GM23338 (cell line): Measurements from ENCODE around the gene LRRN4. TPM values are rescaled to one million over a fixed set of nuclear protein-coding genes. Genes with fewer than 3 reads are reported as not detected.

Source experiments
- ATAC-seq: fragments of 200-7000 bp; cut with Tn5 transposase; 3 replicates; pipeline ENCODE4 v1.9.1; 2020
- DNase-seq: peaks from one replicate; pipeline ENCODE4 v3.0.0-alpha.2; 2015; ENCODE audit warnings: low spot score
- H2AFZ ChIP-seq: fragments of 200-600 bp; sonication (generic); 2 replicates; pipeline ENCODE4 v1.8.0; 2016; ENCODE audit warnings: antibody characterized with exemption, mild to moderate bottlenecking, moderate library complexity
- H3F3A ChIP-seq: fragments of 200-600 bp; sonication (generic); replicated peaks from 2 replicates; pipeline ENCODE4 v1.8.0; 2017; ENCODE audit warnings: antibody characterized with exemption, mixed run types, low read depth
- H3K27ac ChIP-seq: fragments of 200-600 bp; sonication (generic); 2 replicates; pipeline ENCODE4 v1.6.1; 2016; ENCODE audit warnings: low read depth
- H3K27me3 ChIP-seq: fragments of 200-600 bp; sonication (generic); 2 replicates; pipeline ENCODE4 v1.8.0; 2016; ENCODE audit warnings: mild to moderate bottlenecking, mixed run types, moderate library complexity; ENCODE audit not compliant: insufficient read depth
- H3K36me3 ChIP-seq: fragments of 200-600 bp; sonication (generic); 2 replicates; pipeline ENCODE4 v1.8.0; 2016; ENCODE audit warnings: mild to moderate bottlenecking; ENCODE audit not compliant: insufficient read depth
- H3K4me1 ChIP-seq: fragments of 200-600 bp; sonication (generic); 2 replicates; pipeline ENCODE4 v1.8.0; 2016; ENCODE audit warnings: mild to moderate bottlenecking, moderate library complexity; ENCODE audit not compliant: insufficient read depth
- H3K4me2 ChIP-seq: fragments of 200-600 bp; sonication (generic); 2 replicates; pipeline ENCODE4 v1.7.1; 2017; ENCODE audit warnings: mixed run types
- H3K4me3 ChIP-seq: fragments of 200-600 bp; sonication (generic); 2 replicates; pipeline ENCODE4 v1.6.1; 2016; ENCODE audit warnings: mixed run types
- H3K79me2 ChIP-seq: fragments of 200-600 bp; sonication (generic); replicated peaks from 2 replicates; pipeline ENCODE4 v1.8.0; 2017; ENCODE audit warnings: mild to moderate bottlenecking; ENCODE audit not compliant: insufficient read depth
- H3K9me2 ChIP-seq: fragments of 200-600 bp; sonication (generic); 2 replicates; pipeline ENCODE4 v1.8.0; 2017; ENCODE audit not compliant: insufficient read depth
- H4K20me1 ChIP-seq: fragments of 200-600 bp; sonication (generic); replicated peaks from 2 replicates; pipeline ENCODE4 v1.8.0; 2017; ENCODE audit warnings: mild to moderate bottlenecking; ENCODE audit not compliant: insufficient read depth
- H3K27ac Mint-ChIP-seq: 2 replicates; pipeline ENCODE4 v1.8.0; 2020; ENCODE audit warnings: inconsistent platforms, mild to moderate bottlenecking, moderate library complexity, mixed read lengths
- H3K27me3 Mint-ChIP-seq: 3 replicates; pipeline ENCODE4 v1.8.0; 2022; ENCODE audit warnings: low read depth, mild to moderate bottlenecking, moderate library complexity, mixed read lengths, inconsistent platforms; ENCODE audit not compliant: insufficient read depth, poor library complexity
- H3K36me3 Mint-ChIP-seq: 3 replicates; pipeline ENCODE4 v1.8.0; 2021; ENCODE audit warnings: low read depth, mild to moderate bottlenecking, inconsistent platforms, moderate library complexity, mixed read lengths
- H3K4me1 Mint-ChIP-seq: 3 replicates; pipeline ENCODE4 v1.8.0; 2020; ENCODE audit warnings: mild to moderate bottlenecking, inconsistent platforms, mixed read lengths
- H3K4me3 Mint-ChIP-seq: 3 replicates; pipeline ENCODE4 v1.8.0; 2021; ENCODE audit warnings: moderate library complexity, mild to moderate bottlenecking, inconsistent platforms, mixed read lengths
- H3K9me3 Mint-ChIP-seq: 3 replicates; pipeline ENCODE4 v1.8.0; 2020; ENCODE audit warnings: moderate library complexity, mild to moderate bottlenecking, inconsistent platforms, mixed read lengths
- CTCF ChIP-seq, 2 experiments: fragments of 200-600 bp in 1 of 2; sonication (generic) in 1 of 2; conservative IDR thresholded peaks; 2 replicates each; pipeline versions ENCODE4 v1.5.1 to v1.6.1; 2016 to 2017; ENCODE audit warnings: antibody characterized with exemption in 2 of 2, low read depth in 2 of 2, mild to moderate bottlenecking in 2 of 2, moderate library complexity in 1 of 2
- EZH2 ChIP-seq: fragments of 200-600 bp; sonication (generic); IDR thresholded peaks from one replicate; pipeline ENCODE4 v1.8.0; 2017; ENCODE audit warnings: antibody characterized with exemption, mild to moderate bottlenecking, low read depth; ENCODE audit not compliant: unreplicated experiment
- ZNF462 ChIP-seq: fragments of 250-450 bp; sonication (Bioruptor Pico); IDR thresholded peaks from 2 replicates; pipeline ENCODE4 v1.5.0; 2020; ENCODE audit warnings: mild to moderate bottlenecking, moderate library complexity
- polyA plus RNA-seq: library from polyadenylated mRNA; unstranded; fragments of >200 nt; fragmentation: Nextera tagmentation; extraction: Ambion mirVana; gene quantifications from 2 replicates; pipeline ENCODE4 v1.2.1, GENCODE V29; 2016
- total RNA-seq: library from RNA; depleted of rRNA; stranded (reverse); fragments of >200 nt; shearing (Covaris generic); gene quantifications from 2 replicates; pipeline ENCODE4 v1.2.3, GENCODE V29; 2014

LRRN4 gene
- total and polyA plus RNA-seq, 2 experiments from 2014 or later = 0.21 to 2.2 TPM

GRCh38 chr20:6036213-6036612, 17.6 kb downstream of the LRRN4 start:
- H3K36me3 ChIP-seq = peaks cover 19% of the 10 kb centered on the region
- H3K4me1 Mint-ChIP-seq = peaks cover 3% of the 10 kb centered on the region; the same call in 1 of the 3 replicates
- no peaks in the 10 kb centered on the region for H3K27me3 ChIP-seq
- ATAC-seq = no peak
- peaks cover 5% of the 10 kb centered on the region for H3K27me3 Mint-ChIP-seq
- no peak overlapping the region for H3K27ac ChIP-seq
- H3F3A ChIP-seq = no peaks in the 10 kb centered on the region
- H3K27ac Mint-ChIP-seq = no peak overlapping the region
- DNase-seq = no peak
- H3K4me3 ChIP-seq = no peak overlapping the region
- H3K36me3 Mint-ChIP-seq = peaks cover 37% of the 10 kb centered on the region
- H3K9me3 Mint-ChIP-seq = no peaks in the 10 kb centered on the region
- H3K4me3 Mint-ChIP-seq = no peak overlapping the region
- H4K20me1 ChIP-seq = peaks cover 22% of the 10 kb centered on the region
- no peak overlapping the region for H2AFZ ChIP-seq
- TF ChIP-seq CTCF (conservative IDR thresholded peaks at IDR 0.05; ENCODE audit: low read depth in 2 of 2) (no peak), ZNF462 (no peak), EZH2 (no peak)
- no peaks in the 10 kb centered on the region for H3K9me2 ChIP-seq
- no peaks in the 10 kb centered on the region; the same call in 1 of the 2 replicates for H3K79me2 ChIP-seq
- H3K4me1 ChIP-seq = peaks cover 7% of the 10 kb centered on the region
- H3K4me2 ChIP-seq = no peak overlapping the region
